CD4-positive, alpha-beta T cell treated with Interleukin-2 at 100 ng/mL for 4 hours (primary cell): ENCODE results near the gene PLXNB2.
"Not testable (repeated sequence)": the region's sequence is repeated elsewhere in the genome, so short reads cannot be mapped to it uniquely, and the experiment has no call there.

Experiments
- DNase-seq: peaks from one replicate; pipeline ENCODE4 v3.0.0-alpha.2; 2020; ENCODE audit warnings: low spot score

PLXNB2 gene, protein sequence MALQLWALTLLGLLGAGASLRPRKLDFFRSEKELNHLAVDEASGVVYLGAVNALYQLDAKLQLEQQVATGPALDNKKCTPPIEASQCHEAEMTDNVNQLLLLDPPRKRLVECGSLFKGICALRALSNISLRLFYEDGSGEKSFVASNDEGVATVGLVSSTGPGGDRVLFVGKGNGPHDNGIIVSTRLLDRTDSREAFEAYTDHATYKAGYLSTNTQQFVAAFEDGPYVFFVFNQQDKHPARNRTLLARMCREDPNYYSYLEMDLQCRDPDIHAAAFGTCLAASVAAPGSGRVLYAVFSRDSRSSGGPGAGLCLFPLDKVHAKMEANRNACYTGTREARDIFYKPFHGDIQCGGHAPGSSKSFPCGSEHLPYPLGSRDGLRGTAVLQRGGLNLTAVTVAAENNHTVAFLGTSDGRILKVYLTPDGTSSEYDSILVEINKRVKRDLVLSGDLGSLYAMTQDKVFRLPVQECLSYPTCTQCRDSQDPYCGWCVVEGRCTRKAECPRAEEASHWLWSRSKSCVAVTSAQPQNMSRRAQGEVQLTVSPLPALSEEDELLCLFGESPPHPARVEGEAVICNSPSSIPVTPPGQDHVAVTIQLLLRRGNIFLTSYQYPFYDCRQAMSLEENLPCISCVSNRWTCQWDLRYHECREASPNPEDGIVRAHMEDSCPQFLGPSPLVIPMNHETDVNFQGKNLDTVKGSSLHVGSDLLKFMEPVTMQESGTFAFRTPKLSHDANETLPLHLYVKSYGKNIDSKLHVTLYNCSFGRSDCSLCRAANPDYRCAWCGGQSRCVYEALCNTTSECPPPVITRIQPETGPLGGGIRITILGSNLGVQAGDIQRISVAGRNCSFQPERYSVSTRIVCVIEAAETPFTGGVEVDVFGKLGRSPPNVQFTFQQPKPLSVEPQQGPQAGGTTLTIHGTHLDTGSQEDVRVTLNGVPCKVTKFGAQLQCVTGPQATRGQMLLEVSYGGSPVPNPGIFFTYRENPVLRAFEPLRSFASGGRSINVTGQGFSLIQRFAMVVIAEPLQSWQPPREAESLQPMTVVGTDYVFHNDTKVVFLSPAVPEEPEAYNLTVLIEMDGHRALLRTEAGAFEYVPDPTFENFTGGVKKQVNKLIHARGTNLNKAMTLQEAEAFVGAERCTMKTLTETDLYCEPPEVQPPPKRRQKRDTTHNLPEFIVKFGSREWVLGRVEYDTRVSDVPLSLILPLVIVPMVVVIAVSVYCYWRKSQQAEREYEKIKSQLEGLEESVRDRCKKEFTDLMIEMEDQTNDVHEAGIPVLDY (N-terminal part only)

GRCh38 chr22:50306753-50307749, at the start of gene PLXNB2:
PLXNB2 (minus strand) TSS chr22:50307646; CDS start chr22:50290584, 17,062 bp downstream.
- DNase-seq, result no peak

DNA sequence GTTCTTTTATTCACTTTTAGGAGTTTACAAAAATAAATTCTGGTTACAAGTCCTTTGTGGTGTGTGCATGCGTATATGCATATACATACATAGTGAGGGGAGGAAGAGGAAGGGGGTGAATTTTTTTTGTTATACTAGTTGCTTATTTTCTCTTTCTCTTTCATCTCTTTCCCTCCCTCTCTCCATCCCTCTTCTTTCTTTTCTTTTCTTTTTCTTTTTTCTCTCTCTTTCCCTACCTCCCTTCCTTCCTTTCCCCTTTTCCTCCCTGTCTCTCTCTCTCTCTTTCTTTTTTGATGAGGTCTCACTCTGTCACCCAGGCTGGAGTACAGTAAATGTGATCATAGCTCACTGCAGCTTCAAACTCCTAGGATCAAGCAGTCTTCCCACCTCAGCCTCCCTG, 49.8 kb upstream of the PLXNB2 start:
- no peak for DNase-seq

GRCh38 chr22:50356186-50356585, 48.7 kb upstream of the PLXNB2 start:
- no peak for DNase-seq

- no peak for DNase-seq
These were observed 40.6 kb upstream of the PLXNB2 start for GRCh38 chr22:50348058-50348457.

- DNase-seq, result no peak
These were observed 39.7 kb upstream of the PLXNB2 start for GRCh38 chr22:50347157-50347556.

DNA sequence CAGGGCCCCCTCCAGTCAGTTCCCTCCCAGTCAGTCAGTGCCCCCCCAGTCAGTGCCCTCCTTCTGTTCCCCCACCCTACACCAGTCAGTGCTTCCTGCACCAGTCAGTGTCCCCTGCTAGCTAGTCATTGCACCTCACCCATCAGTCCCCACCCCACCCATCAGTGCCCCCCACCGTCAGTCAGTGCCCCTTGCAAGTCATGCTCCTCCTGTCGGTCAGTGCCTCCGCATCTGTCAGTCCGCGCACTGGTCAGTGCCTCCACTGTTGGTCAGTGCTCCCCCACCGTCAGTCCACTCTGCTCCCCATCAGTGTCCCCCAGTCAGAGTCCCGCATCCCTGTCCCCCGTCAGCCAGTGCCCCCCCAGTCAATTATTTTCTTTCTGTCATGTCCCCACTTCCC, 39.0 kb upstream of the PLXNB2 start:
- no peak for DNase-seq

GRCh38 chr22:50343541-50343935, 36.1 kb upstream of the PLXNB2 start:
- DNase-seq, result no peak

- DNase-seq, result peak; percentile 88
These were observed 35.5 kb upstream of the PLXNB2 start, which contains the start of gene PPP6R2 for GRCh38 chr22:50342651-50343540. PPP6R2 (plus strand) TSS chr22:50343327; CDS start chr22:50393909, 50,582 bp downstream.

GRCh38 chr22:50341977-50342650, 34.7 kb upstream of the PLXNB2 start:
- peak; percentile 93 for DNase-seq

- DNase-seq, result peak; percentile 6
These were observed 32.8 kb upstream of the PLXNB2 start for GRCh38 chr22:50339945-50340879.

GRCh38 chr22:50338860-50339462, 31.5 kb upstream of the PLXNB2 start:
- no peak for DNase-seq

- DNase-seq, result no peak
These were observed 30.7 kb upstream of the PLXNB2 start for GRCh38 chr22:50338042-50338573.

- no peak for DNase-seq
These were observed 30.0 kb upstream of the PLXNB2 start for GRCh38 chr22:50337262-50338041.

DNA sequence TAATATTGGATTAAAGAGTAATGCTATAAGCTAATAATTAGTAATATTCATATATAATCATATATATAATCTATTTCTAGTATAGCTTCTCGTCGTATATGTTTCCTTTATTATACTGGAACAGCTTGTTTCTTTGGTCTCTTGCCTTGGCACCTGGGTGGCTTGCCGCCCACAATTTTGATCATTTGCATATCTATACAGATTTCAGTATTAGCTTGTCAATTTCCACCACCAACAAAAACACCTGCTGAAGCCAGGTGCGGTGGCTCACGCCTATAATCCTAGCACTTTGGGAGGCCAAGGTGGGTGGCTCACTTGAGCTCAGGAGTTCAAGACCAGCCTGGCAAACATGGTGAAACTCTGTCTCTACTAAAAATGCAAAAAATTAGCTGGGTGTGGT, 27.0 kb upstream of the PLXNB2 start:
- DNase-seq, result not testable (repeated sequence)

DNA sequence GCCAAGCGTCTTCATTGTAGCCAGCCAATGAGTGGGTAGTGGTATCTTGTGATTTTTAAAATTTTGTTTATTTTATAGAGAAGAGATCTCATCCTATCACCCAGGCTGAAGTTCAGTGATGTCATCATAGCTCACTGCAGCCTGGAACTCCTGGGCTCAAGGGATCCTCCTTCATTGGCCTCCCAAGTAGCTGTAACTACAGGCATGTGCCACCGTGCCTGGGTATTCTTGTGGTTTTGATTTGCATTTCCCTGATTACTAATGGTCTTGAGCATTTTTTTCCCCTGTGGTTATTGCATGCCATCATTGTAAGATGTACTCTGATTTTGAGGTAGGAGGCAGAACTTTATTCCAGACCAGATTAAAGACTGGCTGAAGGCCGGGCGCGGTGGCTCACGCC, 21.8 kb upstream of the PLXNB2 start:
- no peak for DNase-seq

GRCh38 chr22:50327711-50328019, 20.2 kb upstream of the PLXNB2 start:
- DNase-seq, result no peak
